Hepatocyte (in vitro differentiated cells): ENCODE results near the gene STRA8. TPM values are rescaled to one million over a fixed set of nuclear protein-coding genes. Genes with fewer than 3 reads are reported as not detected.
A peak's percentile ranks its signal among the peaks of the same experiment; 100 is the strongest.
"Not testable (repeated sequence)": the region's sequence is repeated elsewhere in the genome, so short reads cannot be mapped to it uniquely, and the experiment has no call there.

ENCODE experiments used
- DNase-seq: peaks from one replicate; pipeline ENCODE4 v3.0.0-alpha.2; 2016; ENCODE audit warnings: low spot score
- H2AFZ ChIP-seq: fragments of 200-600 bp; sonication (generic); 2 replicates; pipeline ENCODE4 v1.6.0; 2016; ENCODE audit warnings: antibody characterized with exemption, mild to moderate bottlenecking
- H3K27ac ChIP-seq: fragments of 200-600 bp; sonication (generic); 2 replicates; pipeline ENCODE4 v1.5.1; 2016; ENCODE audit warnings: mild to moderate bottlenecking
- H3K27me3 ChIP-seq: fragments of 200-600 bp; sonication (generic); 2 replicates; pipeline ENCODE4 v1.6.1; 2016
- H3K36me3 ChIP-seq: fragments of 200-600 bp; sonication (generic); replicated peaks from 2 replicates; pipeline ENCODE4 v1.5.1; 2016; ENCODE audit warnings: low read depth; ENCODE audit not compliant: insufficient read depth
- H3K4me1 ChIP-seq: fragments of 200-600 bp; sonication (generic); 2 replicates; pipeline ENCODE4 v1.5.1; 2016; ENCODE audit warnings: mild to moderate bottlenecking, moderate library complexity; ENCODE audit not compliant: insufficient read depth
- H3K4me2 ChIP-seq: fragments of 200-600 bp; sonication (generic); 2 replicates; pipeline ENCODE4 v1.6.0; 2016
- H3K4me3 ChIP-seq: fragments of 200-600 bp; sonication (generic); 2 replicates; pipeline ENCODE4 v1.5.1; 2016; ENCODE audit warnings: mild to moderate bottlenecking
- H3K79me2 ChIP-seq: fragments of 200-600 bp; sonication (generic); 2 replicates; pipeline ENCODE4 v1.6.0; 2017; ENCODE audit warnings: mild to moderate bottlenecking
- H3K9me2 ChIP-seq: fragments of 200-600 bp; sonication (generic); replicated peaks from 2 replicates; pipeline ENCODE4 v1.6.0; 2017; ENCODE audit warnings: mild to moderate bottlenecking; ENCODE audit not compliant: insufficient read depth
- H3K9me3 ChIP-seq: fragments of 200-600 bp; sonication (generic); 2 replicates; pipeline ENCODE4 v1.5.1; 2016; ENCODE audit warnings: low read depth, mild to moderate bottlenecking
- H4K20me1 ChIP-seq: fragments of 200-600 bp; sonication (generic); 2 replicates; pipeline ENCODE4 v1.6.0; 2016; ENCODE audit warnings: mild to moderate bottlenecking; ENCODE audit not compliant: insufficient read depth, poor library complexity, severe bottlenecking
- EZH2 ChIP-seq: fragments of 200-600 bp; sonication (generic); IDR thresholded peaks from 2 replicates; pipeline ENCODE4 v1.6.1; 2016; ENCODE audit warnings: antibody characterized with exemption, mild to moderate bottlenecking, borderline replicate concordance
- EZH2phosphoT487 ChIP-seq: fragments of 200-600 bp; sonication (generic); IDR thresholded peaks from one replicate; pipeline ENCODE4 v1.6.1; 2018; ENCODE audit warnings: antibody characterized with exemption, mild to moderate bottlenecking, low read depth, moderate library complexity; ENCODE audit not compliant: unreplicated experiment, severe bottlenecking
- WGBS: methylation state at CpG from one replicate; pipeline ENCODE4 v1.1.6; 2016; ENCODE audit warnings: low lambda C conversion rate; ENCODE audit errors: missing lambda C conversion rate; 5-methylcytosine and 5-hydroxymethylcytosine counted together
- polyA plus RNA-seq: library from polyadenylated mRNA; unstranded; fragments of >200 nt; fragmentation: Nextera tagmentation; extraction: Ambion mirVana; gene quantifications from 2 replicates; pipeline ENCODE4 v1.2.1, GENCODE V29; 2016
- total RNA-seq: library from RNA; depleted of rRNA; stranded (reverse); fragments of >200 nt; gene quantifications from 2 replicates; pipeline ENCODE4 v1.2.3, GENCODE V29; 2014
- TF ChIP-seq, protein P1 (sequence below): fragments of 200-600 bp; sonication (generic); IDR thresholded peaks from 2 replicates; pipeline ENCODE4 v1.5.1; 2016; ENCODE audit warnings: antibody characterized with exemption, mild to moderate bottlenecking; ENCODE audit not compliant: poor library complexity

The STRA8 gene
- total and polyA plus RNA-seq, 2 experiments from 2014 or later: not detected

DNA sequence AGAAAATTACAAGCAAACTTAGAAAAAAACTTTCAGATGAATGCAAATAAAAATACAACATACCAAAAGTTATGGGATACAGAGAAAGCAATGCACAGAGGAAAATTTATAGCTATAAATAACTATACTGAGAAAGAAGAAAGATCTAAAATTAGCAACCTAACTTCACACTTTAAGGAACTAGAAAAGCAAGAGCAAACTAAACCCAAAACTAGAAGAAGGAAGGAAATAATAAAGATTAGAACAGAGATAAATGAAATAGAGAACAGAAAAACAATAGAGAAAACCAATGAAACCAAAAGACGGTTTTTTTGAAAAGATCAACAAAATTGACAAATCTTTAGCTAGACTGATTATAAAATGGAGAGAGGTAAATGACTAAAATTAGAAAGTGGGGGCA lies 9.6 kb upstream of the STRA8 start:
- no peak overlapping the region for H3K4me3 ChIP-seq
- no peak for DNase-seq
- H3K4me2 ChIP-seq: no peak overlapping the region
- TF ChIP-seq EZH2phosphoT487 (no peak), EZH2 (no peak)
- TF ChIP-seq, protein P1, sequence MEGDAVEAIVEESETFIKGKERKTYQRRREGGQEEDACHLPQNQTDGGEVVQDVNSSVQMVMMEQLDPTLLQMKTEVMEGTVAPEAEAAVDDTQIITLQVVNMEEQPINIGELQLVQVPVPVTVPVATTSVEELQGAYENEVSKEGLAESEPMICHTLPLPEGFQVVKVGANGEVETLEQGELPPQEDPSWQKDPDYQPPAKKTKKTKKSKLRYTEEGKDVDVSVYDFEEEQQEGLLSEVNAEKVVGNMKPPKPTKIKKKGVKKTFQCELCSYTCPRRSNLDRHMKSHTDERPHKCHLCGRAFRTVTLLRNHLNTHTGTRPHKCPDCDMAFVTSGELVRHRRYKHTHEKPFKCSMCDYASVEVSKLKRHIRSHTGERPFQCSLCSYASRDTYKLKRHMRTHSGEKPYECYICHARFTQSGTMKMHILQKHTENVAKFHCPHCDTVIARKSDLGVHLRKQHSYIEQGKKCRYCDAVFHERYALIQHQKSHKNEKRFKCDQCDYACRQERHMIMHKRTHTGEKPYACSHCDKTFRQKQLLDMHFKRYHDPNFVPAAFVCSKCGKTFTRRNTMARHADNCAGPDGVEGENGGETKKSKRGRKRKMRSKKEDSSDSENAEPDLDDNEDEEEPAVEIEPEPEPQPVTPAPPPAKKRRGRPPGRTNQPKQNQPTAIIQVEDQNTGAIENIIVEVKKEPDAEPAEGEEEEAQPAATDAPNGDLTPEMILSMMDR: no peak
- no peaks in the 10 kb centered on the region for H3K9me2 ChIP-seq
- no peaks in the 10 kb centered on the region for H3K27me3 ChIP-seq
- H3K36me3 ChIP-seq: no peaks in the 10 kb centered on the region
- no peak overlapping the region for H3K27ac ChIP-seq
- H2AFZ ChIP-seq: no peak overlapping the region
- H4K20me1 ChIP-seq: no peaks in the 10 kb centered on the region
- H3K4me1 ChIP-seq: no peaks in the 10 kb centered on the region
- WGBS: 92% methylated on average over 1 of the region's 1 CpG
- H3K9me3 ChIP-seq: no peaks in the 10 kb centered on the region
- no peaks in the 10 kb centered on the region for H3K79me2 ChIP-seq

DNA sequence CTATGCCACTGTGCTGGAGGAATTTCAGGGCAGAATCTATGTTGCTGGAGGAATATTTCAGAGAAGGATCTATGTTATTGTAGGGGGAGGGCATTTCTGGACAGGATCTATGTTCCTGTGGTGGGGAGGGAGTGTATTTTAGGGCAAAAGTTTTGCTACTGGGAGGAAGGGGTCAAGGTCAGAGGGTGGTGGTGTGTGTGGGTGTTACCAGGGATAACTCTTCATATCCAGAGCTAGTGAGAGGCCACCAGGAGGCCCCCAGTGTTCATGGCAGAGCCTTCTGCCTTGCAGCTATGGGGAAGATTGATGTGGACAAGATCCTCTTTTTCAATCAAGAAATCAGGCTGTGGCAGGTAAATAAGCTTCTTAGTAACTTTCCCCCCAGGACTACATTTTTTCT lies 2.0 kb upstream of the STRA8 start:
- Histone ChIP-seq H3K9me2 (no peaks in the 10 kb centered on the region), H3K79me2 (no peaks in the 10 kb centered on the region), H3K27ac (no peak overlapping the region), H3K4me2 (no peak overlapping the region), H3K4me1 (no peaks in the 10 kb centered on the region), H3K36me3 (no peaks in the 10 kb centered on the region), H3K4me3 (no peak overlapping the region), H4K20me1 (no peaks in the 10 kb centered on the region), H3K27me3 (no peaks in the 10 kb centered on the region), H2AFZ (no peak overlapping the region), H3K9me3 (no peaks in the 10 kb centered on the region)
- DNase-seq: no peak
- TF ChIP-seq EZH2phosphoT487 (no peak), EZH2 (no peak)
- TF ChIP-seq, protein P1: no peak

DNA sequence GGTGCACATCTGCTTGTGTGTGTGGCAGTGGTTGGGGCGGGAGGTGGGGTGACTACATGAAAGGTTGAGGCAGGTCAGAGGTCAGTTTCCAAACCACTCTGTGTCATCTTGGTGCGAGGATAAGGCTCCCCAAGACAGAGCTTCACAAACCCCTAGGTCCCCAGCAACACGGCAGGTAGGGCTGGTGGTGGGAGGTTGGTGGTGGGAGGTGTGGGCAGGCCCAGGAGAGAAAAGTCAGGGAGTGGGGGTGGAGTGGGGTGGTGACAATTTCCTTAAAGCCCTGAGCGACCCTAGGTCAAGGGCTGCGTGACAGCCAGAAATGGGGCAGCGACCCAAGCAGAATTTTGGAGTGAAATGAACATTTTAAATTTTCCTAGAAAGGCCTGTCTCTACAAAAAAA lies 1.6 kb upstream of the STRA8 start:
- DNase-seq: no peak
- no peak overlapping the region for H2AFZ ChIP-seq
- no peaks in the 10 kb centered on the region for H4K20me1 ChIP-seq
- H3K4me3 ChIP-seq: no peak overlapping the region
- 97% methylated on average over 6 of the region's 6 CpGs for WGBS
- TF ChIP-seq EZH2phosphoT487: no peak
- TF ChIP-seq, protein P1: no peak
- TF ChIP-seq EZH2: no peak
- H3K79me2 ChIP-seq: no peaks in the 10 kb centered on the region
- no peak overlapping the region for H3K27ac ChIP-seq
- no peak overlapping the region for H3K4me2 ChIP-seq
- H3K9me2 ChIP-seq: no peaks in the 10 kb centered on the region
- no peaks in the 10 kb centered on the region for H3K4me1 ChIP-seq
- no peaks in the 10 kb centered on the region for H3K36me3 ChIP-seq
- no peaks in the 10 kb centered on the region for H3K27me3 ChIP-seq
- no peaks in the 10 kb centered on the region for H3K9me3 ChIP-seq

DNA sequence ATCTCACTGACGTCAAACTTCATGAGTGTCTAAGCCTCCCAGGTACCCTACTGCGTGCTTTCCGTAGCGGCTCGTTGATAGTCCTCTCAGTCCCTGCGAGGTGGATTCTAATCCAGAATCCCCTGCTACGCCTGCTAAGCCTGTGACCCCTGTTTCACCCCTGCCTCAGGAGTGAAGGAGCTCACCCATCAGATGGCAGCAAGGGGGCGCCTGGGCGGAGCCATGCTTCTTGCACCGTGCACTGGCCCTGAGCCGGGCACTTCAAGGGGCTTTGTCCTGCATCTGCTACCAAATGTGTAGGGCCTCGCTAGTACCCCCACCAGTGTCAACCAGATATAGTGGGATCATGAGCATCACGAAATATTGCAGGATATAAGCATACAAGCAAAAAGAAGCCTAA lies 918 bp upstream of the STRA8 start:
- TF ChIP-seq, protein P1: peak; percentile 11
- no peak for TF ChIP-seq EZH2phosphoT487
- TF ChIP-seq EZH2: no peak
- WGBS: 91% methylated on average over 13 of the region's 13 CpGs

GRCh38 chr7:135234095-135234494 lies 457 bp downstream of the STRA8 start:
- H2AFZ ChIP-seq, H3K9me2 ChIP-seq, H3K36me3 ChIP-seq, H3K4me1 ChIP-seq, H3K4me2 ChIP-seq, H3K4me3 ChIP-seq, DNase-seq, H4K20me1 ChIP-seq, H3K79me2 ChIP-seq, H3K27me3 ChIP-seq, H3K9me3 ChIP-seq, H3K27ac ChIP-seq: not testable (repeated sequence)
- 93% methylated on average over 14 of the region's 14 CpGs for WGBS

More for the DNA sequence above, 918 bp upstream of the STRA8 start:
- Histone ChIP-seq H3K9me3 (no peaks in the 10 kb centered on the region), H3K27me3 (no peaks in the 10 kb centered on the region), H3K36me3 (no peaks in the 10 kb centered on the region), H3K27ac (no peak overlapping the region), H3K4me2 (no peak overlapping the region), H3K4me3 (no peak overlapping the region), H3K79me2 (no peaks in the 10 kb centered on the region), H4K20me1 (no peaks in the 10 kb centered on the region), H3K9me2 (no peaks in the 10 kb centered on the region), H2AFZ (no peak overlapping the region), H3K4me1 (no peaks in the 10 kb centered on the region)
- DNase-seq: no peak
